ENCODE data around the gene IL18RAP.

Gene IL18RAP

DNA sequence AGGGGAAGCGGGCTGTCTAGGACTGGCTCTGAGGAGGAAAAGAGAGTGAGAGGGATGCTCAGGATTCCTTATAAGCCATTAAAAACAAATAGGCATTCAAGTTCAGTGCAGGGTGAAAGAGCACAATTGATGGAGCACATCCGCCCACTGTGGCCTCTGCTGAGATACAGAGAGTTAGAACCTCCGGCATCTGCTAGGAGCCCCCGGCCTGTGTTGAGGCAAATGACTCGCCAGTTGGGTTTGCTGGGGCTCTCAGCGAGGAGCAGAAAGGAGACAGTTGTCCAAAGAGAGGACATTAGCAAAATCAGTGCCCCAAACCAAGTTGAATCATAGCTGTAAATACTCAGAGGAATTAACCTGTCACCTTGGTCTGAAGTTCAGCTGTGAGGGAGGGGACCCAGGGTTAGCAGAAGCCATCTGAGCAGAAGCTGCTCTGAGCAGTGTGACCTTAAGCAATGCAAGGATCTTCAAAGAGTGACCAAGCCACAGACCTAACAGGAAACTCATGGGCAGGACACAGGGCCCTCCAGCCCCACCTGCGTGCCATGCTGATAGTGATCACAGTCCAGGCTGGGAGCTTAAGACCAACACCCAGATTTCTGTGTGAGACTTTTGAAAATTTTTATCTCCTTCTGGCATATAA is 23.3 kb upstream of the IL18RAP start:
- TF ChIP-seq, protein P1, sequence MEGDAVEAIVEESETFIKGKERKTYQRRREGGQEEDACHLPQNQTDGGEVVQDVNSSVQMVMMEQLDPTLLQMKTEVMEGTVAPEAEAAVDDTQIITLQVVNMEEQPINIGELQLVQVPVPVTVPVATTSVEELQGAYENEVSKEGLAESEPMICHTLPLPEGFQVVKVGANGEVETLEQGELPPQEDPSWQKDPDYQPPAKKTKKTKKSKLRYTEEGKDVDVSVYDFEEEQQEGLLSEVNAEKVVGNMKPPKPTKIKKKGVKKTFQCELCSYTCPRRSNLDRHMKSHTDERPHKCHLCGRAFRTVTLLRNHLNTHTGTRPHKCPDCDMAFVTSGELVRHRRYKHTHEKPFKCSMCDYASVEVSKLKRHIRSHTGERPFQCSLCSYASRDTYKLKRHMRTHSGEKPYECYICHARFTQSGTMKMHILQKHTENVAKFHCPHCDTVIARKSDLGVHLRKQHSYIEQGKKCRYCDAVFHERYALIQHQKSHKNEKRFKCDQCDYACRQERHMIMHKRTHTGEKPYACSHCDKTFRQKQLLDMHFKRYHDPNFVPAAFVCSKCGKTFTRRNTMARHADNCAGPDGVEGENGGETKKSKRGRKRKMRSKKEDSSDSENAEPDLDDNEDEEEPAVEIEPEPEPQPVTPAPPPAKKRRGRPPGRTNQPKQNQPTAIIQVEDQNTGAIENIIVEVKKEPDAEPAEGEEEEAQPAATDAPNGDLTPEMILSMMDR (IDR thresholded peaks at IDR 0.05; ENCODE audit: low read depth, low read length): no peak
- DNase-seq (ENCODE audit: low read depth in 2 of 2): no peak
- no peak overlapping the region for H3K4me3 ChIP-seq (replicated peaks in 1 of 2; ENCODE audit: low read depth in 2 of 2, low read length in 2 of 2)

- peak in 1 of 2 donors; percentile 8 for DNase-seq (ENCODE audit: low read depth in 2 of 2)
- no peak overlapping the region for H3K4me3 ChIP-seq (replicated peaks in 1 of 2; ENCODE audit: low read depth in 2 of 2, low read length in 2 of 2)
- TF ChIP-seq, protein P1 (IDR thresholded peaks at IDR 0.05; ENCODE audit: low read depth, low read length): no peak
Observed at GRCh38 chr2:102401456-102401855, 21.5 kb upstream of the IL18RAP start.

DNA sequence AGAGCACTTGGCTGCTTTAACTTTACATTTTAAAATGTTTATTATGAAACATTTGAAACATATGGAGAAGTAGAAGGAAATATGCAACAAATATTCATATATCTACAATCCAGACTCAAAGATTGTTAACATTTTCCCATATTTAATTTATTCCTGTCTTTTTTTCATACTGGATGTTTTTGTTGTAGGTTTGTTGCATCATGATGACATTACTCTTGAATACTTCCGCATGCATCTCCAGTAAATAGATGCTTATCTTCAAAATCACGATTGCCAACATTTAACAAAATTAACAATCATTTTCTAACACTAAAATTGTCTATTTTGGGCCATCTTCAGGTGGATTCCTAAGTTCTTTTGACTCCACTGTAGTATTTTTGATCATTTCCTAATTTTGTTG is 21.1 kb upstream of the IL18RAP start:
- TF ChIP-seq, protein P1 (IDR thresholded peaks at IDR 0.05; ENCODE audit: low read depth, low read length): no peak
- no peak overlapping the region for H3K4me3 ChIP-seq (replicated peaks in 1 of 2; ENCODE audit: low read depth in 2 of 2, low read length in 2 of 2)
- no peak for DNase-seq (ENCODE audit: low read depth in 2 of 2)

GRCh38 chr2:102410952-102411351 is 12.0 kb upstream of the IL18RAP start:
- DNase-seq (ENCODE audit: low read depth in 2 of 2): no peak
- TF ChIP-seq, protein P1 (IDR thresholded peaks at IDR 0.05; ENCODE audit: low read depth, low read length): no peak
- H3K4me3 ChIP-seq (replicated peaks in 1 of 2; ENCODE audit: low read depth in 2 of 2, low read length in 2 of 2): no peak overlapping the region

DNA sequence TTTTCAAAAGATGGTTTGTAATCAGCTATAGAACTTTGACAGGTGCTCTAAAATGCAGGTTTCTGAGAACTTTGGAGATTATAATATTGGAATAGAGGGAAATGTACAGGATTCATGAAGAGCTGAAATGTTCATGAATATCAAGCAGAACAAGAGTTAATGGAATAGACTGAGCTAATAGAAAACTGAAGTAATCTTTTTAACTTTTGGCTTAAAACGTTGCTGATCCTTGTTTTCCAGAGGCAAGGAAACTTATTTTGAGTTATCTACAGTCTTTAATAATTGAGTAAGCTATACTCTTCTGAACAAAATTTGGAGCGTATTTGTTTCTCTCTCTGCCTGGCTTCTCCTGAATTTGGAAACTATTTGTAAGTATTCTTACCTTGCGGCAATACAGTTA is 10.8 kb upstream of the IL18RAP start:
- TF ChIP-seq, protein P1 (IDR thresholded peaks at IDR 0.05; ENCODE audit: low read depth, low read length): no peak
- DNase-seq (ENCODE audit: low read depth in 2 of 2): no peak
- H3K4me3 ChIP-seq (replicated peaks in 1 of 2; ENCODE audit: low read depth in 2 of 2, low read length in 2 of 2): no peak overlapping the region

- no peak overlapping the region for H3K4me3 ChIP-seq (replicated peaks in 1 of 2; ENCODE audit: low read depth in 2 of 2, low read length in 2 of 2)
- TF ChIP-seq, protein P1 (IDR thresholded peaks at IDR 0.05; ENCODE audit: low read depth, low read length): no peak
- DNase-seq (ENCODE audit: low read depth in 2 of 2): no peak
Observed at GRCh38 chr2:102417946-102418345, 5.0 kb upstream of the IL18RAP start.
